Stimulated activated CD4-positive, alpha-beta T cell treated with anti-CD3 and anti-CD28 coated beads, TNF-alpha, amount 100 ng/mL, for 1 hour (primary cell): ENCODE data around the gene EGR4.

Experiments used
- DNase-seq, 3 donors: peaks; one replicate each; pipeline ENCODE4 v3.0.0-alpha.2; 2020; ENCODE audit warnings: low read depth in 3 of 3, low spot score in 1 of 3

EGR4 gene

GRCh38 chr2:73293534-73294171 lies at the start of gene EGR4:
EGR4 (minus strand) TSS chr2:73293548; CDS start chr2:73293317, 231 bp downstream.
- peak; percentile 76 to 79 (median 77) for DNase-seq

GRCh38 chr2:73341039-73341438 lies 47.7 kb upstream of the EGR4 start:
- no peak for DNase-seq

GRCh38 chr2:73339201-73339600 lies 45.9 kb upstream of the EGR4 start:
- no peak for DNase-seq

- DNase-seq = no peak
Observed at GRCh38 chr2:73337828-73338227, 44.5 kb upstream of the EGR4 start.

GRCh38 chr2:73334620-73335019 lies 41.3 kb upstream of the EGR4 start:
- DNase-seq = no peak

- DNase-seq = no peak
Observed at GRCh38 chr2:73334045-73334444, 40.7 kb upstream of the EGR4 start.

- no peak for DNase-seq
Observed at GRCh38 chr2:73333564-73333963, 40.2 kb upstream of the EGR4 start.

- no peak for DNase-seq
Observed at GRCh38 chr2:73324126-73324725, 30.9 kb upstream of the EGR4 start.

GRCh38 chr2:73323551-73323950 lies 30.2 kb upstream of the EGR4 start:
- no peak for DNase-seq

GRCh38 chr2:73314441-73314840 lies 21.1 kb upstream of the EGR4 start:
- DNase-seq = no peak

GRCh38 chr2:73307720-73308119 lies 14.4 kb upstream of the EGR4 start:
- no peak for DNase-seq

GRCh38 chr2:73301636-73302035 lies 8.3 kb upstream of the EGR4 start:
- DNase-seq = no peak

GRCh38 chr2:73300926-73301325 lies 7.6 kb upstream of the EGR4 start:
- no peak for DNase-seq

GRCh38 chr2:73297586-73297985 lies 4.2 kb upstream of the EGR4 start:
- DNase-seq = no peak

- no peak for DNase-seq
Observed at GRCh38 chr2:73297151-73297559, 3.8 kb upstream of the EGR4 start.

- DNase-seq = no peak
Observed at GRCh38 chr2:73295751-73296400, 2.5 kb upstream of the EGR4 start.

- no peak for DNase-seq
Observed at GRCh38 chr2:73294239-73294638, 891 bp upstream of the EGR4 start.

- DNase-seq = no peak
Observed at GRCh38 chr2:73292906-73293533, 328 bp downstream of the EGR4 start.

- no peak for DNase-seq
Observed at GRCh38 chr2:73292316-73292905, 937 bp downstream of the EGR4 start.

- DNase-seq = no peak
Observed at GRCh38 chr2:73291461-73292315, 1.7 kb downstream of the EGR4 start.

- DNase-seq = no peak
Observed at GRCh38 chr2:73291093-73291460, 2.3 kb downstream of the EGR4 start.
